ENCODE results near the gene FAM163B. TPM values are rescaled to one million over a fixed set of nuclear protein-coding genes. Genes with fewer than 3 reads are reported as not detected.

Gene FAM163B
- total RNA-seq, 1 donor from 2014 or later = not detected

DNA sequence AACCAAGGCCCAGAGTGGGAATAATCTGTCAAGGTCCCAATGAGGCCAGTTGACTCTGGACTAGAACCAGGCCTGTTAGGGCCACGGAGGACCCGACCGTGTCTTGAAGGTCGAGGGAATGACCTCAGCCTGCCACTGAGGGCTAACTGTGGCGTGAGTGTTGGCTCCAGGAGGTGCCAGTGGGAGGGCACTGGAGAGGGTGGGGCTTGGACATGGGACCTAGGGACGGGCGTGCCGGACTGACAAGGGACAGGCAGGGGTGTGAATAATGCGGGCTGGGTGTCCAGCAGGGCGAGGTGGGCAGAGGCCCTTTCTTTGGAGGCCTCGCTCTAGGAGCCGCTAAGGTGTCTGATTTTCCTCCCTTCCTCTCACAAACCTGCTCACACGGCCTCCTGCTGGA lies 67.2 kb downstream of the FAM163B start:
- Mint-ChIP-seq H3K36me3 (ENCODE audit: low read depth, unreplicated experiment) (peaks cover 5% of the 10 kb centered on the region), H3K9me3 (ENCODE audit: unreplicated experiment) (no peaks in the 10 kb centered on the region), H3K27me3 (ENCODE audit: unreplicated experiment) (peaks cover 4% of the 10 kb centered on the region), H3K4me1 (ENCODE audit: unreplicated experiment) (peaks cover 41% of the 10 kb centered on the region), H3K4me3 (ENCODE audit: unreplicated experiment) (no peak overlapping the region), H3K27ac (ENCODE audit: unreplicated experiment) (no peak overlapping the region)
- TF ChIP-seq, protein P1, sequence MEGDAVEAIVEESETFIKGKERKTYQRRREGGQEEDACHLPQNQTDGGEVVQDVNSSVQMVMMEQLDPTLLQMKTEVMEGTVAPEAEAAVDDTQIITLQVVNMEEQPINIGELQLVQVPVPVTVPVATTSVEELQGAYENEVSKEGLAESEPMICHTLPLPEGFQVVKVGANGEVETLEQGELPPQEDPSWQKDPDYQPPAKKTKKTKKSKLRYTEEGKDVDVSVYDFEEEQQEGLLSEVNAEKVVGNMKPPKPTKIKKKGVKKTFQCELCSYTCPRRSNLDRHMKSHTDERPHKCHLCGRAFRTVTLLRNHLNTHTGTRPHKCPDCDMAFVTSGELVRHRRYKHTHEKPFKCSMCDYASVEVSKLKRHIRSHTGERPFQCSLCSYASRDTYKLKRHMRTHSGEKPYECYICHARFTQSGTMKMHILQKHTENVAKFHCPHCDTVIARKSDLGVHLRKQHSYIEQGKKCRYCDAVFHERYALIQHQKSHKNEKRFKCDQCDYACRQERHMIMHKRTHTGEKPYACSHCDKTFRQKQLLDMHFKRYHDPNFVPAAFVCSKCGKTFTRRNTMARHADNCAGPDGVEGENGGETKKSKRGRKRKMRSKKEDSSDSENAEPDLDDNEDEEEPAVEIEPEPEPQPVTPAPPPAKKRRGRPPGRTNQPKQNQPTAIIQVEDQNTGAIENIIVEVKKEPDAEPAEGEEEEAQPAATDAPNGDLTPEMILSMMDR (IDR thresholded peaks at IDR 0.05; ENCODE audit: unreplicated experiment) = no peak
- no peak for DNase-seq (ENCODE audit: low spot score)

DNA sequence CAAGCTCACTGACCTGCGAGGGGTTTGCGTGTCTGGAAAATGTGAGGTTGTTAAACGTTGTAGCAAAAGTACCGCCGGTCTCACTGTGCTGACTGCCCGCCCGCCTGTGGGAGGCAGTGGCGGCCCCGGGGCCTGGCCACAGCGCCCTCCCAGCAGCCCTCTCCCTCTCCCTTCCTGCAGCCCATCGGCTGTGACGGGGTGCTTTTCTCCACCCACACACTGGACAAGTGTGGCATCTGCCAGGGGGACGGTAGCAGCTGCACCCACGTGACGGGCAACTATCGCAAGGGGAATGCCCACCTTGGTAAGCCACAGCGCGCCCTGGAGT lies 68.5 kb downstream of the FAM163B start:
- peak; percentile 38 for DNase-seq (ENCODE audit: low spot score)
- H3K9me3 Mint-ChIP-seq (ENCODE audit: unreplicated experiment) = no peaks in the 10 kb centered on the region
- H3K27ac Mint-ChIP-seq (ENCODE audit: unreplicated experiment) = peak overlapping the region; percentile 92
- H3K36me3 Mint-ChIP-seq (ENCODE audit: low read depth, unreplicated experiment) = peaks cover 5% of the 10 kb centered on the region
- H3K27me3 Mint-ChIP-seq (ENCODE audit: unreplicated experiment) = peaks cover 4% of the 10 kb centered on the region
- peaks cover 35% of the 10 kb centered on the region for H3K4me1 Mint-ChIP-seq (ENCODE audit: unreplicated experiment)
- peak overlapping the region; percentile 39 for H3K4me3 Mint-ChIP-seq (ENCODE audit: unreplicated experiment)
- TF ChIP-seq, protein P1 (IDR thresholded peaks at IDR 0.05; ENCODE audit: unreplicated experiment) = no peak

DNA sequence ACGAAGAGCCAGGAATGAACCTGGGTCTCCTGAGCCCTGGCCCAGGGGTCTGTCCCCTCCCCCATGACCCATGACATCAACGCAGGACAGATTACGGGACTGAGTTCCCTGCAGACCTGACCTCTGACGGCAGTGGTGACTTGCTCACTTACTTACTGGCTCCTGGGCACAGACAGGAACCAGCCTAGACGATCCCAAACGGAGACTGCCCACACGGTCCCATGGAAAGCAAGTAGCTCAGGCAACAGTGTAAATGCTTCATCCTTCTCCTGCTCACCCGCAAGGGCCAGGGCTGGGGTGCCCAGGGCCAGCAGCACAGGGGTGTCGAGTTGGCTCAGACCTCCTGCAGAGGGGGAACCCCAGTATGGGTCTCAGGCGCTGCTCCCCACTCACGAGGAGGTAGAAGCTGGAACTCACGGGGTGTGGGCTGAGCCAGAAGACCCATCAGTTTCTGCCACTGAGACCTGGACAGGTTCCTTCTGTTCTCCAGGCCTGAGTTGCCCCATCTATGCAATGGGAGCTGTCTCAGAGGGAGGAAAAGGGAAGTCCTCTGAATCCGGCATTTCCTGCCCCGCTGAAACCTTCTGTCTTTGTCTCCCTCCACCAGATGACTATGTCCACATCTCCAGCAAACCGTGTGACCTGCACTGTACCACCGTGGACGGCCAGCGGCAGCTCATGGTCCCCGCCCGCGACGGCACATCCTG lies 69.0 kb downstream of the FAM163B start:
- Mint-ChIP-seq H3K36me3 (ENCODE audit: low read depth, unreplicated experiment) (peaks cover 5% of the 10 kb centered on the region), H3K4me1 (ENCODE audit: unreplicated experiment) (peaks cover 35% of the 10 kb centered on the region), H3K27ac (ENCODE audit: unreplicated experiment) (peak overlapping the region; percentile 92), H3K27me3 (ENCODE audit: unreplicated experiment) (peaks cover 7% of the 10 kb centered on the region), H3K4me3 (ENCODE audit: unreplicated experiment) (peak overlapping the region; percentile 39), H3K9me3 (ENCODE audit: unreplicated experiment) (no peaks in the 10 kb centered on the region)
- TF ChIP-seq, protein P1 (IDR thresholded peaks at IDR 0.05; ENCODE audit: unreplicated experiment) = no peak
- no peak for DNase-seq (ENCODE audit: low spot score)

- no peak for DNase-seq (ENCODE audit: low spot score)
- Mint-ChIP-seq H3K36me3 (ENCODE audit: low read depth, unreplicated experiment) (no peaks in the 10 kb centered on the region), H3K4me3 (ENCODE audit: unreplicated experiment) (no peak overlapping the region), H3K27ac (ENCODE audit: unreplicated experiment) (peak overlapping the region; percentile 92), H3K9me3 (ENCODE audit: unreplicated experiment) (no peaks in the 10 kb centered on the region), H3K27me3 (ENCODE audit: unreplicated experiment) (peaks cover 7% of the 10 kb centered on the region), H3K4me1 (ENCODE audit: unreplicated experiment) (peaks cover 27% of the 10 kb centered on the region)
- TF ChIP-seq, protein P1 (IDR thresholded peaks at IDR 0.05; ENCODE audit: unreplicated experiment) = no peak
Measured at GRCh38 chr9:133538851-133539833, 70.0 kb downstream of the FAM163B start.

All from endothelial cell (in vitro differentiated cells).